ENCODE data around the gene NSMF.

NSMF gene

GRCh38 chr9:137487454-137488326 is 28.6 kb upstream of the NSMF start:
- POLR2A ChIA-PET = no interaction called here
- CTCF ChIA-PET = no interaction called here

GRCh38 chr9:137486545-137487453 is 27.7 kb upstream of the NSMF start:
- CTCF ChIA-PET = interaction anchor here (0.5 kb wide), 1 partner anchor 160 kb away, joined by 3 read pairs; no protein-coding TSS in a partner anchor
- no peak overlapping the region for H3K4me3 ChIP-seq (ENCODE audit: low read depth, low read length)

More at GRCh38 chr9:137487454-137488326, 28.6 kb upstream of the NSMF start:
- Histone ChIP-seq H3K4me3 (ENCODE audit: low read depth, low read length) (no peak overlapping the region), H3K27ac (ENCODE audit: extremely low read depth, low read depth, low read length) (no peak overlapping the region), H3K36me3 (ENCODE audit: control insufficient read depth in 2 of 2, insufficient read depth in 1 of 2, low read length in 2 of 2) (no peaks in the 10 kb centered on the region), H3K9me3 (ENCODE audit: control insufficient read depth, insufficient read depth, low read depth, low read length) (no peaks in the 10 kb centered on the region), H3K4me1 (ENCODE audit: control insufficient read depth, insufficient read depth, low read length) (no peaks in the 10 kb centered on the region)
- TF ChIP-seq ZNF768 (tag by site-specific recombination; IDR thresholded peaks at IDR 0.05) (no peak), KLF16 (tag by site-specific recombination; IDR thresholded peaks at IDR 0.05) (no peak), OVOL3 (tag by site-specific recombination; IDR thresholded peaks at IDR 0.05) (no peak), PRDM1 (tag by site-specific recombination; IDR thresholded peaks at IDR 0.05) (no peak), ZNF670 (tag by site-specific recombination; IDR thresholded peaks at IDR 0.05; ENCODE audit: low read depth) (no peak), EGR2 (tag by site-specific recombination; IDR thresholded peaks at IDR 0.05; ENCODE audit: low read depth) (0 out of 2 replicates have a peak, but pooled peaks have one; percentile 7)

GRCh38 chr9:137486141-137486490 is 27.0 kb upstream of the NSMF start:
- Histone ChIP-seq H3K27ac (ENCODE audit: extremely low read depth, low read depth, low read length) (no peak overlapping the region), H3K9me3 (ENCODE audit: control insufficient read depth, insufficient read depth, low read depth, low read length) (no peaks in the 10 kb centered on the region), H3K4me3 (ENCODE audit: low read depth, low read length) (no peak overlapping the region), H3K4me1 (ENCODE audit: control insufficient read depth, insufficient read depth, low read length) (no peaks in the 10 kb centered on the region), H3K36me3 (ENCODE audit: control insufficient read depth in 2 of 2, insufficient read depth in 1 of 2, low read length in 2 of 2) (no peaks in the 10 kb centered on the region)
- POLR2A ChIA-PET = no interaction called here
- CTCF ChIA-PET = interaction anchor here (0.5 kb wide), 1 partner anchor 159 kb away, joined by 3 read pairs; no protein-coding TSS in a partner anchor
- TF ChIP-seq ZNF416 (tag by site-specific recombination; IDR thresholded peaks at IDR 0.05) (no peak), ZNF529 (tag by site-specific recombination; IDR thresholded peaks at IDR 0.05; ENCODE audit: insufficient replicate concordance) (no peak), ZNF701 (tag by site-specific recombination; IDR thresholded peaks at IDR 0.05) (no peak), GLIS1 (tag by site-specific recombination; IDR thresholded peaks at IDR 0.05) (no peak), INSM2 (tag by site-specific recombination; IDR thresholded peaks at IDR 0.05) (no peak), ZNF704 (tag by site-specific recombination; IDR thresholded peaks at IDR 0.05) (no peak), ZNF26 (tag by site-specific recombination; IDR thresholded peaks at IDR 0.05) (no peak), ZNF394 (tag by site-specific recombination; IDR thresholded peaks at IDR 0.05; ENCODE audit: borderline replicate concordance) (no peak), ZEB2 (tag by site-specific recombination; IDR thresholded peaks at IDR 0.05) (no peak), ZSCAN16 (tag by site-specific recombination; IDR thresholded peaks at IDR 0.05) (no peak), CTCF (tag by site-specific recombination; IDR thresholded peaks at IDR 0.05) (no peak), ZNF792 (tag by site-specific recombination; IDR thresholded peaks at IDR 0.05) (no peak), ZBTB8A (tag by site-specific recombination; IDR thresholded peaks at IDR 0.05) (no peak), GLI2 (tag by site-specific recombination; IDR thresholded peaks at IDR 0.05; ENCODE audit: borderline replicate concordance, low read depth) (no peak), ZNF660 (tag by site-specific recombination; IDR thresholded peaks at IDR 0.05) (no peak), SCRT1 (tag by site-specific recombination; IDR thresholded peaks at IDR 0.05; ENCODE audit: borderline replicate concordance) (no peak)

More at GRCh38 chr9:137486545-137487453, 27.7 kb upstream of the NSMF start:
- Histone ChIP-seq H3K36me3 (ENCODE audit: control insufficient read depth in 2 of 2, insufficient read depth in 1 of 2, low read length in 2 of 2) (no peaks in the 10 kb centered on the region), H3K27ac (ENCODE audit: extremely low read depth, low read depth, low read length) (no peak overlapping the region), H3K9me3 (ENCODE audit: control insufficient read depth, insufficient read depth, low read depth, low read length) (no peaks in the 10 kb centered on the region), H3K4me1 (ENCODE audit: control insufficient read depth, insufficient read depth, low read length) (no peaks in the 10 kb centered on the region)
- POLR2A ChIA-PET = interaction anchor here (0.5 kb wide), 1 partner anchor 12 kb away, joined by 3 read pairs; no protein-coding TSS in a partner anchor
- no peak for TF ChIP-seq ZNF404 (tag by site-specific recombination; IDR thresholded peaks at IDR 0.05)
- no peak for TF ChIP-seq ZNF677 (tag by site-specific recombination; IDR thresholded peaks at IDR 0.05)
- TF ChIP-seq EGR2 (tag by site-specific recombination; IDR thresholded peaks at IDR 0.05; ENCODE audit: low read depth) = peak; percentile 8; the same call in 1 of the 2 replicates
- TF ChIP-seq ZNF629 (tag by site-specific recombination; IDR thresholded peaks at IDR 0.05) = no peak
- TF ChIP-seq GLIS1 (tag by site-specific recombination; IDR thresholded peaks at IDR 0.05) = no peak

All from HEK293 (cell line).